ENCODE data around the gene KLHL35.
A peak's percentile ranks its signal among the peaks of the same experiment; 100 is the strongest.

KLHL35 gene

GRCh38 chr11:75440960-75441803, 8.2 kb upstream of the KLHL35 start:
- no peak for DNase-seq

- no peak for DNase-seq
Measured at GRCh38 chr11:75439495-75440120, 6.6 kb upstream of the KLHL35 start.

GRCh38 chr11:75439026-75439425, 6.0 kb upstream of the KLHL35 start:
- no peak for DNase-seq

GRCh38 chr11:75437966-75438659, 5.1 kb upstream of the KLHL35 start:
- no peak for DNase-seq

DNA sequence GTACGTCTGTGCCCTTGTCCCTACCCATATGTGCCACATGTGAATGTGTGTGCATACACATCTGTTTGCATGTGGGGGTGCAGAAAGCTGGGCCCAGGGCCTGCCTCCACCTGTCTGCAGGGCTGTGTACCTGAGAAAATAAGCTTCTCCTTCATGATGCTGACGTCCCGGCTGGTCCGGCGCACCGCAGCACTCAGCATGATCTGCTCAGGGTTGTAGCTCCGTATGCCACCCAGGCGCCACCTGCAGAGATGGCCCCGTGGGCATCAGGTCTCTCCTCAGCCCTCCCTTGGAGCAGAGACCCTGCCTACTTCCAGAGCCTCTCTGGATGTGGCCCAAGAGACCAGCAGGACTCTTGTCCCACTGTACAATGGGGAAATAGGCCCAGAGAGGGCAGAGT, 3.8 kb upstream of the KLHL35 start:
- no peak for DNase-seq

DNA sequence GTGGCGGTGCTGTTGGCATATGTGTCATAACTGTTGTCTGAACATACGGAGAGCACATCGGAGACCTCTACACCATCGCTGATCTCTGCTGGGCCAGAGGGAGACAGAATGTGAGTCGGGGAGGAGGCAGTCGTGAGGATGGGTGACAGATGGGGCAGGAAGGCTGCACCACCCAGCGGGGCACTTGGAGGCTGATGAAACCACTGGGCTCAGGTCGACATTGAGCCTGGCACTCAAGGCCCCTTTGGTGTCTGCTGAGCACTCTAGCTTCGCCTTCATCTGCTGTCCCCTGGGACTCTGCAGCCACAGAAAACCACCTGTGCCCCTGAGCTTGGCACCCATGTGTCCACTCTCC, 2.5 kb upstream of the KLHL35 start:
- DNase-seq, result no peak

- no peak for DNase-seq
Measured at GRCh38 chr11:75434886-75435570, 2.0 kb upstream of the KLHL35 start.

DNA sequence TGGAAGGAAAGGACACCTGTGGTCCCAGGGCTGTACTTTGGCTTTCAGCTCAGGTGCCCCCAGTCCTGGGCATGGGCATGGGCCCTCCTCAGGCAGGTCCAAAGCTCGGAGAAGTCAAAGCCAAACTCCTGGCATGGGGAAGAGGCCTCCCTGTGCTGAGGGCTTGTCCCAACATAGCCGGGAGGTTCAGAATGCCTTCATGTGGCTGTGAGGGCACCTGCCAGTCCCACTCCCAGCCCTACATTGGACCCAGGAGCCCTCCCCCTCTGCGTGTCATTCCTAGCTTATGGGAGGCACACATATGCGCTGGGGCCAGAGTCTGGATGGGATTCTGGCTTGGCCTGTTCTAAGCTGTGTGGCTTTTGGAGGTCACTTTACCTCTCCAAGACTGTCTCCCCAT, 1.0 kb upstream of the KLHL35 start:
- no peak for DNase-seq

GRCh38 chr11:75433443-75433842, 440 bp upstream of the KLHL35 start:
- no peak for DNase-seq

- DNase-seq, result no peak
Measured at GRCh38 chr11:75431533-75432525, 1.2 kb downstream of the KLHL35 start.

DNA sequence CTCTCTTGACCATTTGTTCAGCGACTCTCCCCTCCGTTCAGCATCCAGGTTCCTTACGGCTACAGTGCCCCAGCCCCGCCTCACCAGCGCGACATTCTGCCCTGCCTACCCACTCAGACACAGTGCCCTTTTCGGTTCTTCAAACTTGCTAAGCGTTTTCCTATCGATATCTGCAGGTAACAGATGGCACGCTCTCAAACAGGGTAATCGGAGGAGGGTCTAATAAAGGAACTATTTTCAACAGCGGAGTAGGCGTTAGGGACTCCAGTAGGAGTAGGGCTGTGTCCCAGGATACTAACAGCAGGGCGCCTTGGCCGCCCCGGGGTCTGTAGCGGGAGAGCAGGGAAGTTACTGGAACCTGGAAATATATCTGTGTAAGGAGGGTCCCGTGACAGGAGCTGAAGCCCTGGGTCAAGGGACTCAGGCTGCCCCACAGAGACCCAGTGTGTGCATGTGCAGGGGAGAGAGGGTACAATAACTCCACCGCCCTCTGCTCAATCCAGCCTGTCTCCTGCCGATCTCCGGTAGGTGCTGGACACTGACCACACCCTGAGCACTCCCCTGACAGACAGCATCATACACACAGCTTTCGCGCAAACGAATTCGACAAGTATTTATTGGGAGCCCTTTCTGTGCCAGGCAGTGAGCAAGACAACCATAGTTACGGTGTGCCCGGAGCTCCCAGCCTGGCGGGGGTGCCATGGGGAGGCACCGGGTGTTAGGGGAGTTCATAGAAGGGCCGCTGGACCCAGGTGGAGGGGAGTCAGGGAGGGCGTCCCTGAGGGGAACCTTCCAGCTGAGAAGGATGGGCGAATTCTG, 2.1 kb downstream of the KLHL35 start:
- DNase-seq, result no peak

GRCh38 chr11:75429902-75430713, 2.9 kb downstream of the KLHL35 start:
- peak; percentile 47 to 60 for DNase-seq

DNA sequence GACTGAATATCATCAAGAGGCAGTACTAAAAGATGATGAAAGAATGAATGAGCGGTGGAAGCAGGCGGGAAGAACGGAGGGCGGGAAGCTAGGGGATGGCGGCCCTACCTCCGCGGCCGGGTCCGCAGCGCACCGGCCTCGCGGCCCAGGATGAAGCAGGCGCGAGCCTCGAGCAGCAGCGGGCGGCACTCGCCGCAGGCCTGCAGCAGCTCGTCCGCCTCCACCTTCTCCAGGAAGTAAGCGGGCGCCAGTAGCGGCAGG, 3.4 kb downstream of the KLHL35 start:
- no peak for DNase-seq

DNA sequence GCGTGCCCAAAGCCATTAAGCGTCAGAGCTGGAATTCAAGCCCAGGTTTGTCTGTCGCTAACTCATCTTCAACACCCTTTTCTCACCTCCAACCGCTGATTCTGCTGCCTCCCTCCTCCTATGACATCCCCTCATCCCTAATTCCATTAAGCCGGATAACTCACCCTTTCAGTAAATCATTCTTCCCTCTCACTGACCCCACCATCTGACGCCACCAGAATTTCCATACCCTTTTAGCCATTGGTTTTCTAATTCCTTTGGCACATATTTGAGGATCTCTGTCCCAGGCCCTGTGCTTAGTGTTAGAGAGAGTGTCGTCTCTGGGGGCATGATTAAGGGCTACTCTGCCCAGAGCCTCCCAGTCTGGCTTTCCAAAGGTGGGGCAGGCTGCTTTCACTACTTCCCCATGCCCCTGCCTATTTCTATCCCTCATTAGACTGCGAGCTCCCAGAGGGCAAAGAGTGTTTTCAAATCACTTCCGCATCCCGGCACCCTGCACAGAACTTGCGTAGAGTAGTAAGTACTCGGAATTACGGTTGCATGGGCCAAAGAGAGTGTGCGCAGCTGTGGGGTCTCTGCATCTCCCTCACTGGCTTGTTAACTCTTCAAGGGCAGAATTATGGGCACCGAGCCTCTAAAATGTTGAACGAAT, 3.9 kb downstream of the KLHL35 start:
- DNase-seq, result no peak

DNA sequence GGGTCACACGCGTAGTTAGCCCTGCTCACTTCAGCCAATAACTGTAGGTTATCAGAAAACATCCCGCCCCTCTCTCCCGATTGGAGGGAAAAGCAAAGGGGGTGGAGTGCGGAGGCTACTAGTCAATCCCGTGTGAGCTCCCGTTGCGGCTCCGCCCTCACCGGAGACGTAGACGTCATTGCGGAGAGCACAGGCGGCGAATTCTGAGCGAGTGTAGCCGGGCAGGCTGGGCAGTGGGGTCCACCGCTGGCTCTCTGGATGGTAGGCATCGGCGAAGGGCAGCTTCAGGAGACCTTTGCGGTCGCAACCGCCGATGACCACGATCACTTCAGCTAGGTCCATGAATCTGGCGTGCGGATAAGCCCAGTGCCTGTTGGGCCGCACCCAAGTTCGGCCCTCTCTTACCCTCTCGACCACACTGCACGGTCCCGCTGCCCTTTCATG, 4.7 kb downstream of the KLHL35 start:
- DNase-seq, result peak; percentile 43 to 53

DNA sequence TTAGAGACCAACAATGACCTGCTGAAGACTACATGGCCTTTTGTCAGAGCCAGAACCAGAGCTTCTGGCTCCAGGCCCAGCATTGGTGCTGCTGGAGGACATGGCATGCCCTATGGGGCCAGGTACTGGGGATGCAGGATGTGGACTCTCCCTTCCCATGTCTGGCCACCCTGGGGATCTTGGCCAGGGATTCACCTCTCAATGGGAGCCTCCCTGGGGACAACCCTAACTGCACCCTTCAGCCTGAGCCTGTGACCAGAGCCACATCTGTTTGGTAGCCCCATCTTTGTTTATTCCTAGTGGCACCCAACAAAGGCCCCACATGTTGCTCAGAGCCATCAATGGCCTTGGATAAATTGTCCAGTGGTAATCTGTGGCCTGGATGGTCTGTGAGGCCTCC, 5.8 kb downstream of the KLHL35 start:
- DNase-seq, result no peak

GRCh38 chr11:75426720-75427086, 6.3 kb downstream of the KLHL35 start:
- DNase-seq, result no peak

DNA sequence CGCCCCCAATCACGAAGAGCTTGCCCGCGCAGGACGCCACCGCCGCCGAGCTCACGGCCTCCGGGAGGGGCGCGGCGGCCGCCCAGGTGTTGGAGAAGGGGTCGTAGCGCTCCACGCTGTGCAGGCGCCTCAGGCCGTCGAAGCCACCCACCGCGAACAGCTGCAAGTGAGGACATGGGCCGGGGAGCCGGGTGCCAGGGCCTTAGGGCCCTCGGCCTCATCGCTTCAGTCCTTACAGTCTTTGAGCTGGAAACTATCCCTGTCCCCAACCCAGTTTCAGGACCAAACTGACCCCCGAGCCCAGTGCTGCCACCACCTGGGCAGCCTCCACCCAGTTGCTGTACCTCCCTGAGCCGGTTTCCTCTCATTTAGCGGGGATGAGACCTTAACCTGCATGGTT, 7.6 kb downstream of the KLHL35 start:
- no peak for DNase-seq

- DNase-seq, result no peak
Measured at GRCh38 chr11:75424396-75424795, 8.6 kb downstream of the KLHL35 start.

- DNase-seq, result no peak
Measured at GRCh38 chr11:75423721-75424120, 9.3 kb downstream of the KLHL35 start.
